PC-3 (cell line): ENCODE measurements around the gene XBP1. TPM values are rescaled to one million over a fixed set of nuclear protein-coding genes. Genes with fewer than 3 reads are reported as not detected.
"Not testable (repeated sequence)": the region's sequence is repeated elsewhere in the genome, so short reads cannot be mapped to it uniquely, and the experiment has no call there.

Experiments used
- ATAC-seq: fragments of 200-7000 bp; cut with Tn5 transposase; 2 replicates; pipeline ENCODE4 v1.9.1; 2020; ENCODE audit warnings: mild to moderate bottlenecking, moderate library complexity
- BruUV-seq: library from RNA; stranded (reverse); fragments of 400-500 nt; replicated peaks from 2 replicates; lab custom pipeline; 2021; lab: Mats Ljungman, UMichigan
- CTCF ChIA-PET: fragments of 300-600 bp; sonication (Branson Sonifier 250); formaldehyde crosslinking; loops from one replicate; lab custom pipeline; 2022; ENCODE audit warnings: antibody characterized with exemption; lab: Charles Lee
- POLR2A ChIA-PET: fragments of 300-600 bp; sonication (Branson Sonifier 250); formaldehyde crosslinking; loops from one replicate; lab custom pipeline; 2022; ENCODE audit warnings: antibody characterized with exemption; ENCODE audit not compliant: unreplicated experiment; lab: Charles Lee
- DNase-seq: peaks from one replicate; pipeline ENCODE4 v3.0.0-alpha.2; 2015
- H2AFZ ChIP-seq: fragments of 300-600 bp; sonication (generic); 2 replicates; pipeline ENCODE4 v1.6.0; 2016; ENCODE audit warnings: antibody characterized with exemption, low read length
- H3F3A ChIP-seq: fragments of 300-600 bp; sonication (generic); one replicate; pipeline ENCODE4 v1.6.0; 2017; ENCODE audit warnings: antibody characterized with exemption, low read length, control low read depth, mild to moderate bottlenecking; ENCODE audit not compliant: unreplicated experiment
- H3K27ac ChIP-seq: fragments of 300-600 bp; sonication (generic); 2 replicates; pipeline ENCODE4 v1.5.1; 2016; ENCODE audit warnings: mild to moderate bottlenecking, low read length
- H3K27me3 ChIP-seq: fragments of 300-600 bp; sonication (generic); 2 replicates; pipeline ENCODE4 v1.6.1; 2016; ENCODE audit warnings: low read length, mixed read lengths
- H3K36me3 ChIP-seq: fragments of 300-600 bp; sonication (generic); 2 replicates; pipeline ENCODE4 v1.6.1; 2016; ENCODE audit warnings: low read depth, mixed run types, low read length, mixed read lengths
- H3K4me1 ChIP-seq: fragments of 300-600 bp; sonication (generic); 2 replicates; pipeline ENCODE4 v1.5.1; 2016; ENCODE audit warnings: low read length; ENCODE audit not compliant: insufficient read depth
- H3K4me2 ChIP-seq: fragments of 300-600 bp; sonication (generic); 2 replicates; pipeline ENCODE4 v1.6.0; 2016; ENCODE audit warnings: low read length
- H3K4me3 ChIP-seq: fragments of 300-600 bp; sonication (generic); 2 replicates; pipeline ENCODE4 v1.5.1; 2016; ENCODE audit warnings: mild to moderate bottlenecking, low read length, mixed read lengths
- H3K79me2 ChIP-seq: fragments of 300-600 bp; sonication (generic); 2 replicates; pipeline ENCODE4 v1.6.1; 2017; ENCODE audit warnings: low read length, mixed read lengths
- H3K9ac ChIP-seq: fragments of 300-600 bp; sonication (generic); 2 replicates; pipeline ENCODE4 v1.6.0; 2016; ENCODE audit warnings: mild to moderate bottlenecking, low read length
- H3K9me2 ChIP-seq: fragments of 300-600 bp; sonication (generic); replicated peaks from 2 replicates; pipeline ENCODE4 v1.6.1; 2016; ENCODE audit warnings: mixed run types, low read length, mixed read lengths
- H3K9me3 ChIP-seq: fragments of 300-600 bp; sonication (generic); 2 replicates; pipeline ENCODE4 v1.6.1; 2016; ENCODE audit warnings: low read length, mixed read lengths
- H4K20me1 ChIP-seq: fragments of 300-600 bp; sonication (generic); 2 replicates; pipeline ENCODE4 v1.6.1; 2016; ENCODE audit warnings: low read length, mixed read lengths
- EZH2 ChIP-seq: fragments of 300-600 bp; sonication (generic); IDR thresholded peaks from one replicate; pipeline ENCODE4 v1.6.1; 2017; ENCODE audit warnings: antibody characterized with exemption, mild to moderate bottlenecking, low read length; ENCODE audit not compliant: unreplicated experiment
- EZH2phosphoT487 ChIP-seq: fragments of 300-600 bp; sonication (generic); IDR thresholded peaks from 2 replicates; pipeline ENCODE4 v1.6.1; 2018; ENCODE audit warnings: mild to moderate bottlenecking, antibody characterized with exemption, low read length, borderline replicate concordance
- intact Hi-C: fragments of 100-400 bp; cut with micrococcal nuclease; formaldehyde crosslinking; loops from 2 replicates; pipeline ENCODE4 v1.9.0; 2023
- total RNA-seq: library from RNA; depleted of rRNA; stranded (reverse); fragments of >200 nt; gene quantifications from 2 replicates; pipeline ENCODE4 v1.2.3, GENCODE V29; 2014
- TF ChIP-seq, protein P1 (sequence below): fragments of 300-600 bp; sonication (generic); conservative IDR thresholded peaks from 2 replicates; pipeline ENCODE4 v1.5.1; 2017; ENCODE audit warnings: antibody characterized with exemption, low read depth, mild to moderate bottlenecking, low read length

XBP1 gene
- total RNA-seq, 1 experiment from 2014 or later, result 191 TPM

DNA sequence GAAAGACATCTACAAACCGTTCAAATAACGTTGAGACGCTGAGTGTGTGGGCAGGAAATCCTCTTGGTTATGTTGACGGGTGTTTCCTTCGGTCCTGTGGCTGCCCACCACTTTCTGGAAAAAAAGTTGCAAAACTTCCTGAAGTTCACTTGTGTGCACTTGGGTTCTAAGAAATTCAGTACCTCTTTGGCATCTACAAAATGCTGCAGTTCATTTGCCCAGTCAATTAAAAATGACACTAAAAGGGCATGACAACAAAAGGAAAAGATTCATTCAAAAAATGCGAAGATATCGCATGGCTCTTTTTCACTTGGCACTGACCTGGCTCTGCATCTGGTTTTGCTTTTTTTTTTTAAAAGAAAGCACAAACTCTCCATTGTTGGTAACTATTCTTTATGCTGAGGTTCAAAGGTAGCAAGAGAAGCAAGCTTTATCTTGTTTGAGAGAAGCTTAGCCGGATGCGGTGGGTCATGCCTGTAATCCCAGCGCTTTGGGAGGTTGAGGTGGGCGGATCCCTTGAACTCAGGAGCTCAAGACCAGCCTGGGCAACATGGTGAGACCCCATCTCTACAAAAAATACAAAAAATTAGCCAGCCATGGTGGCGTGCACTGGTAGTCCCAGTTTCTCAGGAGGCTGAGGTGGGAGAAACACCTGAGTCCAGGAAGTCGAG is 10.6 kb upstream of the XBP1 start:
- Histone ChIP-seq H3K9me3 (no peaks in the 10 kb centered on the region), H4K20me1 (no peaks in the 10 kb centered on the region), H3K36me3 (no peaks in the 10 kb centered on the region), H3K4me3 (no peak overlapping the region), H3F3A (no peaks in the 10 kb centered on the region), H3K27ac (no peak overlapping the region), H3K79me2 (no peaks in the 10 kb centered on the region), H3K9me2 (no peaks in the 10 kb centered on the region), H3K4me1 (no peaks in the 10 kb centered on the region), H3K27me3 (no peaks in the 10 kb centered on the region), H2AFZ (no peak overlapping the region), H3K9ac (no peak overlapping the region), H3K4me2 (no peak overlapping the region)
- intact Hi-C loops, result no loop called here
- POLR2A ChIA-PET, result no interaction called here
- TF ChIP-seq EZH2phosphoT487, result no peak
- no peak for TF ChIP-seq EZH2
- TF ChIP-seq, protein P1, sequence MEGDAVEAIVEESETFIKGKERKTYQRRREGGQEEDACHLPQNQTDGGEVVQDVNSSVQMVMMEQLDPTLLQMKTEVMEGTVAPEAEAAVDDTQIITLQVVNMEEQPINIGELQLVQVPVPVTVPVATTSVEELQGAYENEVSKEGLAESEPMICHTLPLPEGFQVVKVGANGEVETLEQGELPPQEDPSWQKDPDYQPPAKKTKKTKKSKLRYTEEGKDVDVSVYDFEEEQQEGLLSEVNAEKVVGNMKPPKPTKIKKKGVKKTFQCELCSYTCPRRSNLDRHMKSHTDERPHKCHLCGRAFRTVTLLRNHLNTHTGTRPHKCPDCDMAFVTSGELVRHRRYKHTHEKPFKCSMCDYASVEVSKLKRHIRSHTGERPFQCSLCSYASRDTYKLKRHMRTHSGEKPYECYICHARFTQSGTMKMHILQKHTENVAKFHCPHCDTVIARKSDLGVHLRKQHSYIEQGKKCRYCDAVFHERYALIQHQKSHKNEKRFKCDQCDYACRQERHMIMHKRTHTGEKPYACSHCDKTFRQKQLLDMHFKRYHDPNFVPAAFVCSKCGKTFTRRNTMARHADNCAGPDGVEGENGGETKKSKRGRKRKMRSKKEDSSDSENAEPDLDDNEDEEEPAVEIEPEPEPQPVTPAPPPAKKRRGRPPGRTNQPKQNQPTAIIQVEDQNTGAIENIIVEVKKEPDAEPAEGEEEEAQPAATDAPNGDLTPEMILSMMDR, result no peak
- CTCF ChIA-PET, result no interaction called here
- no TSS peak for BruUV-seq
- ATAC-seq (no peak), DNase-seq (no peak)

DNA sequence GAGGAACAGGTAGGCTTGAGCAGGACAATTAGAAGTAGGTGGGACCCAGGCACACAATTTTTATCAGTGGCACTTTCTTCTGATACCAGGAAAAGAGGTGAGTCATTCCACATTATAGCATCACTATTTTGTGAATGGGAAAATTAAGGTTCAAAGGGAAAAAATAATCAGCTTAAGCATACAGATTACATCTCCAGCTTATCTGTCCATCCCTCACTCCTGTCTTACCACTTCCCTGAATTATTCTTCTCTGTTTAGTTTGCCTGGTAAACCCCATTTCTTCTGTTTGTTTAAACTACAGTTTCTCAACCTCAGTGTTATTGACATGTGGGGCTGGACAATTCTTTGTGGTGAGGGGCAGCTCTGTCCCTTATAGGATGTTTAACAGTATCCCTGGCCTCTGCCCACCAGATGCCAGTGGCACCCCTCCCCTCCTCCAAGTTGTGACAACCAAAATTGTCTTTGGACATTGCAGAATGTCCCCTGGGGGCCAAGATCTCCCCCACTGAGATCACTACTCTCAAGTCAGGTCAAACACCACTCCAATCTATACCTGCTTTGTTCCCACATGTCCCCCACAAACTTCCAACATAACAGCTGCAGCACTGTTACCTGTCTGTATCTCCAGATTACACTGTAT is 8.5 kb upstream of the XBP1 start:
- TF ChIP-seq EZH2, result no peak
- TF ChIP-seq EZH2phosphoT487, result no peak
- TF ChIP-seq, protein P1, result no peak
- Histone ChIP-seq H2AFZ (no peak overlapping the region), H3K9me3 (no peaks in the 10 kb centered on the region), H3K4me2 (no peak overlapping the region), H3K36me3 (no peaks in the 10 kb centered on the region), H3K79me2 (no peaks in the 10 kb centered on the region), H3K27ac (no peak overlapping the region), H3K4me3 (no peak overlapping the region), H3K9me2 (no peaks in the 10 kb centered on the region), H4K20me1 (no peaks in the 10 kb centered on the region), H3K27me3 (no peaks in the 10 kb centered on the region), H3F3A (no peaks in the 10 kb centered on the region), H3K4me1 (no peaks in the 10 kb centered on the region), H3K9ac (no peak overlapping the region)
- DNase-seq (no peak), ATAC-seq (no peak)
- intact Hi-C loops, result no loop called here
- ChIA-PET POLR2A (no interaction called here), CTCF (no interaction called here)
- no TSS peak for BruUV-seq

DNA sequence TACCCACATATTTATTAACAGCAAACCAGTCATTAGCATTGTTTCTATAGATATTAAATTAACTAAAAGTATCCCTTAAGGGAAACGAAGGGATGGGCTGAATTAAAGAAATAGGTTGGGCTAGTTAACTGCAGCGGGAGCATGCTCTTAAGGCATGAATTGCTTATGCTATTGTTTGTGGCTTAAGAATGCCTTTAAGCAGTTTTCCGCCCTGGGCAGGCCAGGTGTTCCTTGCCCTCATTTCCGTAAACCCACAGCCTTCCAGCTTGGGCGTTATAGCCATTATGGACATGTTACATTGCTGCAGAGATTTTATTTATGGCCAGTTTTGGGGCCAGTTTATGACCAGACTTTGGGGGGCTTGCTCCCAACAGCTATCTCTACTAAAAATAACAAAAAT is 5.1 kb upstream of the XBP1 start:
- intact Hi-C loops, BruUV-seq, CTCF ChIA-PET: not testable (repeated sequence)

More for the DNA sequence above, 5.1 kb upstream of the XBP1 start:
- H3K27me3 ChIP-seq, ATAC-seq, H3K9me3 ChIP-seq, H3K9ac ChIP-seq, H3F3A ChIP-seq, H3K36me3 ChIP-seq, H3K4me3 ChIP-seq, H3K4me1 ChIP-seq, POLR2A ChIA-PET, H4K20me1 ChIP-seq, H3K9me2 ChIP-seq, H2AFZ ChIP-seq, H3K27ac ChIP-seq, DNase-seq, H3K4me2 ChIP-seq: not testable (repeated sequence)
- H3K79me2 ChIP-seq, result peaks cover 15% of the 10 kb centered on the region
